Lower lobe of right lung (tissue), 2 donors: Measurements from ENCODE around the gene EPHA5. TPM values are rescaled to one million over a fixed set of nuclear protein-coding genes. Genes with fewer than 3 reads are reported as not detected.

Experiments
- ATAC-seq, 2 donors: fragments of 200-7000 bp; cut with Tn5 transposase; one replicate each; pipeline ENCODE4 v1.9.1; 2020 to 2022; ENCODE audit warnings: mild to moderate bottlenecking in 2 of 2, moderate library complexity in 2 of 2
- DNase-seq: peaks from one replicate; pipeline ENCODE4 v3.0.0-alpha.2; 2020
- H3K27ac ChIP-seq: fragments of 200-600 bp; one replicate; pipeline ENCODE4 v1.8.0; 2022
- H3K27me3 ChIP-seq: fragments of 200-600 bp; one replicate; pipeline ENCODE4 v1.8.0; 2022; ENCODE audit warnings: low read depth
- H3K36me3 ChIP-seq: fragments of 200-600 bp; one replicate; pipeline ENCODE4 v1.8.0; 2022; ENCODE audit warnings: mild to moderate bottlenecking
- H3K4me1 ChIP-seq: fragments of 200-600 bp; one replicate; pipeline ENCODE4 v1.8.0; 2022
- H3K4me3 ChIP-seq: fragments of 200-600 bp; one replicate; pipeline ENCODE4 v1.8.0; 2022; ENCODE audit warnings: mild to moderate bottlenecking
- H3K9me3 ChIP-seq: fragments of 200-600 bp; one replicate; pipeline ENCODE4 v1.8.0; 2022
- CTCF ChIP-seq: fragments of 200-600 bp; IDR thresholded peaks from one replicate; pipeline ENCODE4 v1.8.0; 2022; ENCODE audit warnings: antibody characterized with exemption, mild to moderate bottlenecking
- intact Hi-C: fragments of 100-400 bp; cut with DNase I; formaldehyde crosslinking; loops from one replicate; pipeline ENCODE4 v1.11.0; 2022
- total RNA-seq: library from RNA; stranded (reverse); fragmentation: NEBNext Ultra II Directional; extraction: Animal tissue kit (Norgen Biotek cat#: 25700); gene quantifications from one replicate; pipeline ENCODE4 v1.2.1, GENCODE V29; 2021
- donor health status: DM: no; HTN: yes; CAD: no; lungs with severe emphysema.

Gene EPHA5
- total RNA-seq, 1 donor from 2014 or later, result 0.09 TPM

- no peak for TF ChIP-seq CTCF
- H3K27ac ChIP-seq, result no peak overlapping the region
- H3K27me3 ChIP-seq, result no peaks in the 10 kb centered on the region
- no peaks in the 10 kb centered on the region for H3K36me3 ChIP-seq
- H3K4me3 ChIP-seq, result no peak overlapping the region
- intact Hi-C loops, result no loop called here
- DNase-seq (no peak), ATAC-seq (no peak)
- H3K9me3 ChIP-seq, result no peaks in the 10 kb centered on the region
- H3K4me1 ChIP-seq, result no peaks in the 10 kb centered on the region
These were observed 72.6 kb downstream of the EPHA5 start for GRCh38 chr4:65597697-65598096.

GRCh38 chr4:65592089-65592488, 78.2 kb downstream of the EPHA5 start:
- H3K36me3 ChIP-seq, result no peaks in the 10 kb centered on the region
- no peaks in the 10 kb centered on the region for H3K4me1 ChIP-seq
- no peak overlapping the region for H3K27ac ChIP-seq
- H3K9me3 ChIP-seq, result no peaks in the 10 kb centered on the region
- TF ChIP-seq CTCF, result no peak
- no peak for DNase-seq
- no peak overlapping the region for H3K4me3 ChIP-seq
- H3K27me3 ChIP-seq, result no peaks in the 10 kb centered on the region
- intact Hi-C loops, result no loop called here
- no peak for ATAC-seq

GRCh38 chr4:65589921-65590320, 80.4 kb downstream of the EPHA5 start:
- intact Hi-C loops, result no loop called here
- Histone ChIP-seq H3K27me3 (no peaks in the 10 kb centered on the region), H3K4me3 (no peak overlapping the region), H3K4me1 (no peaks in the 10 kb centered on the region), H3K36me3 (no peaks in the 10 kb centered on the region), H3K27ac (no peak overlapping the region), H3K9me3 (no peaks in the 10 kb centered on the region)
- no peak for TF ChIP-seq CTCF
- no peak for ATAC-seq
- DNase-seq, result no peak

GRCh38 chr4:65589331-65589730, 81.0 kb downstream of the EPHA5 start:
- no peak for DNase-seq
- no peaks in the 10 kb centered on the region for H3K4me1 ChIP-seq
- H3K4me3 ChIP-seq, result no peak overlapping the region
- no peaks in the 10 kb centered on the region for H3K27me3 ChIP-seq
- no peaks in the 10 kb centered on the region for H3K9me3 ChIP-seq
- no peak for TF ChIP-seq CTCF
- intact Hi-C loops, result no loop called here
- H3K36me3 ChIP-seq, result no peaks in the 10 kb centered on the region
- no peak for ATAC-seq
- H3K27ac ChIP-seq, result no peak overlapping the region

GRCh38 chr4:65580551-65580950, 89.7 kb downstream of the EPHA5 start:
- intact Hi-C loops, result no loop called here
- H3K9me3 ChIP-seq, result no peaks in the 10 kb centered on the region

More at GRCh38 chr4:65580551-65580950, 89.7 kb downstream of the EPHA5 start:
- Histone ChIP-seq H3K27me3 (no peaks in the 10 kb centered on the region), H3K4me1 (no peaks in the 10 kb centered on the region), H3K36me3 (no peaks in the 10 kb centered on the region), H3K27ac (no peak overlapping the region), H3K4me3 (no peak overlapping the region)
- DNase-seq, result no peak
- no peak for ATAC-seq
- TF ChIP-seq CTCF, result no peak
